Kidney epithelial cell (primary cell): ENCODE results near the gene SBF1. TPM values are rescaled to one million over a fixed set of nuclear protein-coding genes. Genes with fewer than 3 reads are reported as not detected.

Experiments
- DNase-seq: peaks from one replicate; pipeline ENCODE4 v3.0.0-alpha.2; 2010; ENCODE audit warnings: low read depth
- H3K27me3 ChIP-seq: 2 replicates; pipeline ENCODE4 v1.6.0; 2011; ENCODE audit warnings: low read length; ENCODE audit not compliant: control insufficient read depth, insufficient read depth
- H3K36me3 ChIP-seq: 2 replicates; pipeline ENCODE4 v1.5.1; 2011; ENCODE audit warnings: low read length; ENCODE audit not compliant: control insufficient read depth, insufficient read depth
- H3K4me3 ChIP-seq: 2 replicates; pipeline ENCODE4 v1.5.1; 2011; ENCODE audit warnings: low read depth, mild to moderate bottlenecking, control low read depth, low read length
- total RNA-seq: library from RNA; depleted of rRNA; stranded (reverse); fragments of >200 nt; gene quantifications from 2 replicates; pipeline ENCODE4 v1.2.3, GENCODE V29; 2015
- TF ChIP-seq, protein P1 (sequence below): IDR thresholded peaks from 2 replicates; pipeline ENCODE4 v1.5.1; 2011; ENCODE audit warnings: mild to moderate bottlenecking, moderate library complexity, low read length, control low read depth, inconsistent platforms; ENCODE audit not compliant: insufficient read depth, poor library complexity, severe bottlenecking

SBF1 gene
- total RNA-seq, 1 donor from 2014 or later = 96.6 TPM

DNA sequence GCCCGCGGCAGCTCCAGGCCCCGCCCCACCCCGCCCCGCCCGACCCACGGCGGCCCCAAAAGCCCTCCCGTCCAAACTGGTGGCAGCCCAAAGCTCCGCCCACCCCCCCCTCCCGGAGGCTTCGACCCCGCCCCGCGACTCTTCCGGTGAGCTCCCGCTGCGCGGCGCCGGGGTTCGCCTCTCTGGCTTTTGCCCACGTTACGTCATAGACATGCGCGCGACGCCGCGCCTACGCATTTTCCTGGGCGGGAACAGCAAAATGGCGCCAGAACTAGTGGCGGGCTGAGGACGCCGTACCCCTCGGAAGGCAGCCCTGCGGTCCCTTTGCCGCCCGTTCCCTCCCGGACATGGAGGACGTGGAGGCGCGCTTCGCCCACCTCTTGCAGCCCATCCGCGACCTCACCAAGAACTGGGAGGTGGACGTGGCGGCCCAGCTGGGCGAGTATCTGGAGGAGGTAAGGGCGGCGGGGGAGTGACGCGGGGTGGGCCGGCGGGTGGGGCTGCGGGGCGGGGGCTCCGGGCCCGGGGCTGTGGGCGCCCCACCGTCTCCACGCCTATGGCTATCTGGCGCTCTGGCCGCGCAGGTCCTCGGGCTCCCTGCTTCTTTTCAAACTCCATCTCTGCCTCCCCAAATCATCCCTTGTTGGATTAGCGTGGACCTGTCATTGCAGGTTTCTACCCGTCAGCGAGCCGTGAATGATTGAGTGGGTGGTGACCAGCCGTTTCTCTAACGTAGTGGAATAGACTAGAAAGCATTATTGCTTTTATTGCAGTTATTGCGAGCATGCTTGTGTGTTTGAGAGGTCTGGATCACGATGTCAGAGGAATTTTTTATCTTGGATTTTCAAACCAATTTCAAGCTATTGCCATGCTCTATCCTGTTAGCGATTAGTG is 33.4 kb upstream of the SBF1 start, which contains the start of gene NCAPH2:
Gene NCAPH2, plus strand, starts transcription at position 234 of the 894 bp plus-strand sequence. Its CDS starts 114 bp downstream, at position 348.
- TF ChIP-seq, protein P1, sequence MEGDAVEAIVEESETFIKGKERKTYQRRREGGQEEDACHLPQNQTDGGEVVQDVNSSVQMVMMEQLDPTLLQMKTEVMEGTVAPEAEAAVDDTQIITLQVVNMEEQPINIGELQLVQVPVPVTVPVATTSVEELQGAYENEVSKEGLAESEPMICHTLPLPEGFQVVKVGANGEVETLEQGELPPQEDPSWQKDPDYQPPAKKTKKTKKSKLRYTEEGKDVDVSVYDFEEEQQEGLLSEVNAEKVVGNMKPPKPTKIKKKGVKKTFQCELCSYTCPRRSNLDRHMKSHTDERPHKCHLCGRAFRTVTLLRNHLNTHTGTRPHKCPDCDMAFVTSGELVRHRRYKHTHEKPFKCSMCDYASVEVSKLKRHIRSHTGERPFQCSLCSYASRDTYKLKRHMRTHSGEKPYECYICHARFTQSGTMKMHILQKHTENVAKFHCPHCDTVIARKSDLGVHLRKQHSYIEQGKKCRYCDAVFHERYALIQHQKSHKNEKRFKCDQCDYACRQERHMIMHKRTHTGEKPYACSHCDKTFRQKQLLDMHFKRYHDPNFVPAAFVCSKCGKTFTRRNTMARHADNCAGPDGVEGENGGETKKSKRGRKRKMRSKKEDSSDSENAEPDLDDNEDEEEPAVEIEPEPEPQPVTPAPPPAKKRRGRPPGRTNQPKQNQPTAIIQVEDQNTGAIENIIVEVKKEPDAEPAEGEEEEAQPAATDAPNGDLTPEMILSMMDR = no peak
- no peak for DNase-seq

DNA sequence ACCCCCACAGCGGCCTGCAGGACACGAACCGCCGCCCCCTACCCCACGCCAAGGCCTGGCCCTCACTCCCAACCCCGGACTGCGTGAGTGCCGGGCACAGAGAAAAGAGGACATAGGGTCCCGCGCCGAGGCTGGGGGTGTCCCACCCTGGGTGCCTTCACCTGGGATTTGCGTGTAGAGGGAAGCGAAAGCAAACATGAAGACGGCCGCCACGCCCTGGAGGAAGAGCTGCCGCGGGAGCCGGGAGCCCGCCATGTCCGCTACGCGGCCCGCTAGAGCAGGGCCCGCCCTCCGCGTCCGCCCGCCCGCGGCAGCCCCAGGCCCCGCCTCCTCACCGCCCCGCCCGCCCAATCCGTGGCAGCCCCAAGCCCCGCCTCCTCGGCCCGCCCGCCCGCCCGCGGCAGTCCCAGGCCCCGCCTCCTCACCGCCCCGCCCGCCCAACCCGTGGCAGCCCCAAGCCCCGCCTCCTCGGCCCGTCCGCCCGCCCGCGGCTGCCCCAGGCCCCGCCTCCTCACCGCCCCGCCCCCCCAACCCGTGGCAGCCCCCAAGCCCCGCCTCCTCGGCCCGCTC is 32.7 kb upstream of the SBF1 start, which contains the start of gene LMF2:
Gene LMF2, minus strand, starts transcription at position 282 of the 570 bp plus-strand sequence. Its CDS starts 27 bp downstream, at position 255.
- H3K36me3 ChIP-seq = no peaks in the 10 kb centered on the region
- H3K27me3 ChIP-seq = no peaks in the 10 kb centered on the region
- no peak for DNase-seq
- peak within 1 kb of the TSS; percentile 99 for H3K4me3 ChIP-seq
- TF ChIP-seq, protein P1 = no peak

More for the DNA sequence above, 33.4 kb upstream of the SBF1 start, which contains the start of gene NCAPH2:
- Histone ChIP-seq H3K36me3 (no peaks in the 10 kb centered on the region), H3K27me3 (no peaks in the 10 kb centered on the region), H3K4me3 (peak within 1 kb of the TSS; percentile 99)

DNA sequence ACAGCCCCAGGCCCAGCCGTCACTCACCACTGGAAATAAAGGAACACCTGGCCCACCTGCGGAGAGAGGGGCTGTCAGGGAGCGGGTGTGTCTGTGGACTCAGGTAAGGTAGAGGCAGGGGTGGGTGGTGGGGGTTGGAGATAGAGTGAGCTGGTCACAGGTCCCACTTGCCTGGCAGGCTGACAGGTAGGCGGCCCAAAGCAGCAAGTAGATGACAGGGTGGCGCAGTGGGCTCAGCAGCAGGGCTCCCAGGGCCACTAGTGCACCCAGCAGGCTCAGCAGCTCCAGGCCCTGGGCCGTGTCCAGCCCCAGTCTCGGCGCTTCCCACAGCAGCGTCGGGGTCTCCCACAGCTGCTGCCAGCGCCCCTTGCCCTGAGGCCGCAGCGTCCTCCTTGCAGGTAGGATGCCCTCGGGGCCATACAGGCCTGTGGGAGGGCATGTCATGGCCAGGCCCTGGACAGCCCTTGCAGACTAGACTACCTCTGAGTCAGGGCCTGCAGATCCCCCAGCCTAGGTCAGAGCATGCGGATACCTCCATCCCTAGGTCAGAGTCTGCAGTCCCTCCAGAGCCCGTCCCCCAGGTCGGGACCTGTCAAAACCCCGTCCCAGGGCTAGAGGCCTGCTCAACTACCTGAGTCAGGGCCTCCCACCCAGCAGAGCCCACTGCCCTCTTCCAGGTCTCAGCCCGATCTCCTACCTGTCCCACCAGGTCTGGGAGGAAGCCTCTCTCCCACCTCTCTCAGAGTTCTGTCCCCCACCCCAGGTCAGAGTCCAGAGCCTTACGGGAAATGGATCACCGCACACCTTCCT is 32.0 kb upstream of the SBF1 start:
- TF ChIP-seq, protein P1 = no peak
- DNase-seq = no peak
- no peaks in the 10 kb centered on the region for H3K36me3 ChIP-seq
- H3K27me3 ChIP-seq = no peaks in the 10 kb centered on the region
- peak overlapping the region; percentile 99 for H3K4me3 ChIP-seq

DNA sequence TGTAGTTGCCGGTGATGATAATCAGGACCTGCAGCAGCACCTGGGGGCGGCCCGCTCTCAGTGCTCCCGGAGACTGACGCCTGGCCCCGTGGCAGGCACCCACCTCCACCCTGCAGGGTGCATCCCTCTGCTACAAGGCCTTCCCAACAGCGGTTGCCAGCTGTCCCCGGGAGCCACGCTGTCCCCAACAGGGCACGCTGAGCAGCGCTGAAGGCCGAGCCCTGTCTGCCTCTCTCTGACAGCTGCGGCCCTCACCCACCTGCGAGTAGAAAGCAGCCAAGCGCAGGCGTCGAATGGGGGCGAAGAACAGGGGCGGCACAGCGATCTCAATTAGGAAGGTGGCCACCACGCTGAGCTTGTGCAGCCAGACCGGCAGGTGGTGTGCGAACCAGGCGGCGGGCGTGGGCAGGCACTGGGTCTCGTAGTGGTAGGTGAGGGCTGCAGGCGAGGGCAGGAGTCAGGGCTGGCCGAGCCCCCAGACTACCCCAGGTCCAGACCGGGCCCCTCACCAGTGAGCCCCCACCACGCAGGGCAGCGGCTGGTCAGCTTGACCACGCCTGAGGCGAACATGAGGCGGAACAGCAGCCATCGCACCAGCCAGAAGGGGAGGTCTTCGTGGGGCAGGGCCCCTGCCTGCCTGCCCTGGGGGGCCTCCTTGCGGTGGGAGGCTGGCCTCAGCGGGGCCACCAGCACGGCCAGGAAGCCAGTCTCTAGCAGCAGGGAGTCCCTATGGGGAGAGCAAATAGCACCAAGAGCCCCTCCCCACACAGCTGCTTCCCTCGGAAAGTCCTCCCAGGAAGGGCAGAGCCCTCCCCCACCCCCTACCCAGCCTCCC is 31.2 kb upstream of the SBF1 start:
- TF ChIP-seq, protein P1 = no peak
- peak overlapping the region; percentile 99 for H3K4me3 ChIP-seq
- H3K36me3 ChIP-seq = no peaks in the 10 kb centered on the region
- no peak for DNase-seq
- H3K27me3 ChIP-seq = no peaks in the 10 kb centered on the region

DNA sequence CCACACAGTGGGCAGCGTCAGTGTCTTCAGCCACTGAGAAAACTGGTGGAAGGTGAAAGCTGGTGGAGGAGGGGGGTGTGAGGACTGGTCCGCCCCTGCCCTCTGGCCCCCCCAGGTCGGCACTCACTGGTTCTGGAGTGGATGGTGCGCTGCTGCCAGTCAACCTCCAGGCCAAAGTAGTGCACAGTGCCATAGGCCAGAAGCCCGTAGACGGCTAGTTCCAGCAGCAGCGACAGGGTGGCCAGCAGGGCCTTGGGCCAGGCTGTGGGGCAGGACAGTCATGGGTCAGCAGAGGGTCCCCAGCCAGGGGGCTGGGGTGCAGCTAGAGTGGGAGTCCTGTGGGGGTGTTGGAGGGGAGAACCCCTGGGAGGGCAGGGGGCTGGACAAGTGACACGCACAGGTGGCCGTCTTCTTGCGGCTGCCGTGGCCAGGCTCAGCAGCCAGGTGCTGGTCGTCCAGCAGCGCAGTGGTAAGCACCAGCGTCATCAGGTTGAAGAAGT is 30.5 kb upstream of the SBF1 start:
- no peak for DNase-seq

More for the DNA sequence above, 30.5 kb upstream of the SBF1 start:
- Histone ChIP-seq H3K4me3 (no peak overlapping the region), H3K27me3 (no peaks in the 10 kb centered on the region), H3K36me3 (no peaks in the 10 kb centered on the region)
- TF ChIP-seq, protein P1 = no peak
